Epithelial cell of esophagus (primary cell): ENCODE measurements around the gene GABARAP.

Experiments used
- DNase-seq: peaks from one replicate; pipeline ENCODE4 v3.0.0; 2010; ENCODE audit warnings: low read depth
- H3K4me3 ChIP-seq: 2 replicates; pipeline ENCODE4 v1.5.1; 2011; ENCODE audit warnings: mild to moderate bottlenecking, low read length, control low read depth
- CTCF ChIP-seq: IDR thresholded peaks from 2 replicates; pipeline ENCODE4 v1.5.1; 2011; ENCODE audit warnings: low read depth, mild to moderate bottlenecking, low read length, control low read depth, inconsistent platforms; ENCODE audit not compliant: insufficient read depth; ENCODE audit errors: missing control alignments

GABARAP gene

DNA sequence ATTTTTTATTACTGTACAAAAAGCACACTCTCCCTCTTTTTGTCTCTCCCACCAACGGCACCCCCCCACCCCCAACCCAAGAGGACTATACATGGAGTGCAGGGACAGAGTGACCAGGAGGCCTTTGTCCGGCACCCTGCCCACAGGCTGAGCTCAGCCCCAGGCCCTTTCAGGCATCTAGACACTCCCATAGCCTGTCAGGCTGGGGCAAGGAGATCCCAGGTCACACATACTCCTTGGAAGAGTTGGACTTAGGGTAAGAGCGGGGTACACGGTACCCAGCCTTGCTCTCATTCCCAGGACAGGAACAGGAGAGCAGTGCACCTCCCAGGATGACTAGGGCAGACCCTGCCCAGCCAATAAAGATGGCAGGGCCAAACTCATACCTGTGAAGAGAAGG, 17.9 kb upstream of the GABARAP start:
- DNase-seq = no peak
- peak overlapping the region; percentile 55 for H3K4me3 ChIP-seq

GRCh38 chr17:7259555-7259889, 17.3 kb upstream of the GABARAP start:
- no peak for DNase-seq
- no peak for TF ChIP-seq CTCF
- no peak overlapping the region for H3K4me3 ChIP-seq

More for the DNA sequence above, 17.9 kb upstream of the GABARAP start:
- no peak for TF ChIP-seq CTCF

GRCh38 chr17:7258731-7259554, 16.7 kb upstream of the GABARAP start:
- peak; percentile 92 for DNase-seq
- no peak overlapping the region for H3K4me3 ChIP-seq
- TF ChIP-seq CTCF = no peak

GRCh38 chr17:7256766-7257456, 14.7 kb upstream of the GABARAP start:
- no peak for TF ChIP-seq CTCF
- no peak overlapping the region for H3K4me3 ChIP-seq
- DNase-seq = no peak

GRCh38 chr17:7254511-7254910, 12.3 kb upstream of the GABARAP start:
- no peak for TF ChIP-seq CTCF
- no peak overlapping the region for H3K4me3 ChIP-seq

DNA sequence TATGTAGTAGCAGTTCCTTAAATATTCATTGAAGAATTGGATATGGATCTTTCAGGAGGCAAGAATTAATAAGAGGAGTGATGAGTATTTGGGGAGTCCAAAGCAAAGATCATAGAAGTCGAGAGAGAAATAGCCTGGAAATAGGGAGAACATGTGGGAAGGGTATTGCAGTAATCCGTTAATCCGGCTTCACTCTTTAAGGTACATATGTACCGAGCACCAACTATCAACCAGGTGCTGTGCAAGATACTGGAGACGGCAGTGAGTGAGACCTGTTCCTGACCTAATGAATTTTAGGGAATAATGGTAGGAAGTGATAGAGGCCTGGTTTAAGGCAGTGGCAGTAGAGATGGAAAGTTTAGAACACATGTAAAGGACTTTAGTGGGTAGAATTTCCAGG, 10.8 kb upstream of the GABARAP start:
- peak overlapping the region; percentile 77 for H3K4me3 ChIP-seq
- no peak for TF ChIP-seq CTCF
- DNase-seq = no peak

More at GRCh38 chr17:7254511-7254910, 12.3 kb upstream of the GABARAP start:
- no peak for DNase-seq
